GM19351 (cell line): Measurements from ENCODE around the gene FAM161B.

Experiments
- ATAC-seq: cut with Tn5 transposase; IDR thresholded peaks from one replicate; pipeline ENCODE4 v1.9.1; 2021; ENCODE audit warnings: mild to moderate bottlenecking, moderate library complexity; ENCODE audit not compliant: unreplicated experiment

The FAM161B gene

DNA sequence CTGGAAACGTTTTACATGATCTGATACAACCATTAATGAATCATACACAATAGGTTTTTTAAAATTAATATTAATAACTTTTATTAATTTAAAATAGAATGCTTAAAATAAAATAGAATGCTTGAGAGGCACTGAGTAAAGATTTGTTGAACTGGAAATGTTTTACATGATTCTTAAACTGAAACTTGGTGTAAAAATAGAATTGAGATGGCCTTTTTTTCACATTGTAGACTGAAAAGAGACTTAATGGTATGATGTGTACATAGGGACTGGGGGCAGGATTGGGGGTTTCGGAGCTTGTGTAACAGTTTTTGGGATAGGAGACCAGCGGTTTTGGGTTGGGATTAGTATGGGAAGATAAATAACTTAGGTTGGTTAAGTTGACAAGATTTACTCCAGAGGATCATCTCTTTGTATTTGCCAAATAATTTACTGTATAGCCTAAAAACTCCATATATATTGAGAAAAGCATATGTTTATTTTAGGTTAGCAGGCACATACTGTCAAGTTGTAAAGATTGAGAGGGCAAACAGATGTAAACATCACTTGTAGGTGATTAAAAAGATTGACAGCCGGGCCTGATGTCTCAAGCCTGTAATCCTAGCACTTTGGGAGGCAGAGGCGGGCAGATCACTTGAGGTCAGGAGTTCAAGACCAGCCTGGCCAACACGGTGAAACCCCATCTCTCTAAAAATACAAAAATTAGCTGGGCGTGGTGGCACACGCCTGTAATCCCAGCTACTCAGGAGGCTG lies 65.3 kb downstream of the FAM161B start:
- ATAC-seq: no peak
